Stimulated activated naive CD4-positive, alpha-beta T cell treated with Interleukin-2 at 50 U/mL for 16 hours (primary cell): ENCODE measurements around the gene KIRREL3.

Experiments used
- DNase-seq: peaks from one replicate; lab custom pipeline; 2025; lab: John Stamatoyannopoulos, UW

Gene KIRREL3

DNA sequence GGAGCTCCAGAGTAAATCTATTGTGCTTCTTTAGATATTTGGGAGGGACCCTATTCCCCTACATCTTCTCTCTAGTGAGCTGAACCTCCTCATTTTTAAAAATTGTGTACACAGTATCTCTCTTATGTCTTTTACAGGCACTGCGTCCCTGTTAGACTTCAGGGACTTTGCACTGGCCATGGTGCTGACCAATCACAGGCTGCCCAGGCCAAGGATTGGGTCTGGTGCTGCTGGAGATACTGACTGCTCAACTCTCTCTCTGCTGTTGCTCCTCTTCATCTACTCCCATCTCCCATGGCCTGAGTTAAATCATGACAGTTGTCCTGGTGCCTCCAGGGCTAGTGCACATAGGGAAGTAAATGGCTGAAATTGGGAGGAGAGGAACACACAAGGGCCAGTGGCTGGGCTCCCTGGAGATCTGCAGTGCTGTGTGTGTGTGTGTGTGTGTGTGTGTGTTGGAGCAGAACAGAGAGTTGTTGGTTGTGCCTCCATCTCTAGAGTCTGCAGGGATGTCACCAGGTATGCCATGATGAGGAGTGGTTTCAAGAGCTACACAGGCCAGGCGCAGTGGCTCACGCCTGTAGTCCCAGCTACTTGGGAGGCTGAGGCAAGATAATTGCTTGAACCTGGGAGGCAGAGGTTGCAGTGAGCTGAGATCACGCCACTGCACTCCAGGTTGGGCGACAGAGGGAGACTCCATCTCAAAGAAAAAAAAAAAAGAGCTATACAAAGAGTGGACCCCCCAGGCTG lies 489.8 kb downstream of the KIRREL3 start:
- no peak for DNase-seq

DNA sequence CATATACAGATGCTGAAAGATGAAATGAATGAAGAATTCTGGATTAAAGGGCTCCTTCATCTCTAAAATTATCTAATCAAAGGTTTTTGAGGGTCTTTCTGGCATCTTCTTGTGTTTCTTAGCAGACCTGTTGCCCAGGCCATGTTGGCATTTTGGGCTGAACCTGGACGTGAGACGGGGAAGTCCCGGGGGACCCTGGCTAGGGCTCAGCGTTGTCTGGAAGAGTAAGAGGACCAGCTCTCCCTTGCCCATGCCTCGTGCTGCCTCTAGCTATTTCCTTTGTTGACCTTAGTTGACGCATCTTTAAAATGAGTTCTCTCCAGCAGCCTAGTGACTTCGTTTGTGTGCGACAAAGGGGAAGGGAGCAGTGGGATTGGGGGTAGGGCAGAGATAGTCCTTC lies 492.9 kb downstream of the KIRREL3 start:
- no peak for DNase-seq

DNA sequence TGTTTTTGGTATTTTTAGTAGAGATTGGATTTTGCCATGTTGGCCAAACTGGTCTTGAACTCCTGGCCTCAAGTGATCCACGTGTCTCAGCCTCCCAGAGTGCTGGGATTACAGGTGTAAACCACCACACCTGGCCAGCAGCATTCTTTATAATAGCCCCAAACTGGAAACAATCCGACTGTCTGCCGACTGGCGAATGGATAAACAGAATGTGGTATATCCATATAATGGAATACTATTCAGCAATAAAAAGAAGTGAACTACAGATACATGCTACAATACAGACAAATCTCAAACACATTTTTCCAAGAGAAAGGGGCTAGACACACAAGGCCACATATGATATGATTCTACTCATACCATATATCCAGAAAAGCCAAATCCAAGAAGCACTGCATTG lies 493.8 kb downstream of the KIRREL3 start:
- DNase-seq: no peak

DNA sequence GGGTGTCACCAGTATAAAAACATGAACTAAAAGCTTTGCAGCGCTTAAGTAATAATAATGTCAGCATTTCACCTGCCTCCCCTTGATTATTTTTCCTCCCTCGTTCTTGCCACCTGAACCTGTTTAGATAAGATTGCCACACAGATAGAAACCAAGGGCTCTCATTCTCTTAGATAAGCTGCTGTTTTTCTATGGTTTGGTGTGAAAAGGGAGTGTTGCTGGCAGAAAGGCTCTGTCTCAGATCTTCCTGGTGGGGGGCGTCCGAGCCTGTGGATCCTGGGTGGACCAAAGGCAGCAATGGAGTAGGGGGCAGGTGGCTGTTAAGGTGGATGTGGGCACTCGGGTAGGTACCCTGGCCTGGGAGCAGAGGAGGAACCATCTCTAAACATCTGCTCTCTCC lies 497.6 kb downstream of the KIRREL3 start:
- no peak for DNase-seq

DNA sequence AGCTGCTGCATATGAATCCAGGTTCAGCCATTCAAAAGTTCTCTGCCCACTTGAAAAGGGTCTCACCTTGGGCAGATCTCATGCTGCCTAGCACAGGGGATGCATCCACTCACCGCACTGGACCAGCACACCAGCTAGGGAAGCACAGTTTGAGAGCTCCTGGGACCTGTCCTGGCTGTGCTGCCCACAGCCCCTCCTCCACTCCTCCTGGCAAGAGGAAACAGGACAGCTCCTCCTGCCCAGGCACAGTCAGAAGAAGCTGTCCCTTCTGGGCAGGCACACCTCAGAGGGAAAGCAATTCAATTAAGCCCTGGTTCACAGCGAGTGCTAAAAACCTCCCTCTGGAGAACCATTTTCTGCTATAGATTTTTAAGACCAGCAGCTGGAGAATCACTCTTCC lies 498.4 kb downstream of the KIRREL3 start:
- DNase-seq: no peak

DNA sequence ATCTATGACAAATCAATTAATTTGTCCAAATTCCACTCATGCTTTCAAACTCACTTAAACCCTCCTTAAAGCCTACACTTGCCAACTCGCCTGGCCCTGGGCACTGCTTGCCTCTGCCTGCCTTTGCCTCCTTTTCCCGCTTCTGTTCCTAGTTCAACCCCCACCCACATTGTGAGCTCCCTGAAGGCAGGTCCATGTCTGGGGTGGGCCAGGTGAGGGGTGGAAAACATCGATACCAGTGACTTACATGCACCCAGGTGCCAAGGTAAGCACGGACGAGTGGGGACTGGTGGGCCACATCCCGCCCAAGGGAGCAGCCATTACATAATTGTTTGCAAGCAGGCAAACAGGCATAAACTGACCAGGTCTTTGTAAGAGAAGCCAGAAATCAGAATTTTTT lies 498.9 kb downstream of the KIRREL3 start:
- DNase-seq: no peak

DNA sequence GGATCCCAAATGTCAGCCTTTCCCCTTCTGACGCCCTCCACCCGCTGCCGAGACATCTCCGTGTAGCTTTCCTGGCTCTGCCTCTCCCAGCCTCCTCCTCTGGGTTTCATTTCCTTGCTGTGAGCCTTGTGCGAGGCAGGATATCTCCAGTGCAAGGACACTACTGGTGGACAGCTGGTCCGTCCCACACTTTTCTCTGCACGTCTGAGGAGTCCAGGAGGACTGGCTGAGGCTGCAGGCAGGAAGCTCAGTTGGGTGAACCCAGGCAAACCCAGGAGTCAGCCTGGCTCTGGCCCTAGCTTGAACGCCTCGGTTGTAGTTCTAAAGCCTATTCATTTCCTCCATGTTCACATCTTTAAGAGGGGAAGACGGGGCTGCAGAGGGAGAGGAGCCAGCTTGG lies 499.6 kb downstream of the KIRREL3 start:
- DNase-seq: no peak

DNA sequence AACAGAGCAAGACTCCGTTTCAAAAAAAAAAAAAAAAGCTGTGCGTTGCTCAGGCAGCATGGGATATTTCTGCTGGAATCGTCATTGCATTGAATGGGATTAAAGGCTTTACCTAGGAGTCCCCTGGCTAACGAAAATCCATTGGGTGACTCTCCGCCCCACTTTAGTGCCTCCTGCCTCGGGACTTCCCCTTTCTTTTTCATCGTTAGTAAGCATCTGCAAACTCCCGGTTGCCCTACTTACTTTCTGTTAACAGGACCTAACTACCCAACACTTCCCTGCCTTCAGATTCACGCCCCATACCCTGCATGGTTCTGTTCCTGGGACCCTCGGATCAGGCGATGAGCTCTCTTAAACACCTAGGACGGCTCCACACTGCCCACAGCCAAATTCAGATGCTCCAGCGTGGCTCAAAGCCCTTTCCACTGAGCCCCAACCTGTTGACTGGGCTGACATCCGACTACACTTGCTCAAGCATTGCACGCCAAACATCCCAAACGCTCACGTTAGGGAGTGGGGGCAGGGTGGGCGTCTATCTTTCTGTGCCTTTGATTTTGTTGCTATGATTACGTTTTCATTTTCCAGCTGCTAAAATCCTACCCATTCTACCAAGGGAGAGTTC lies 501.3 kb downstream of the KIRREL3 start:
- no peak for DNase-seq

DNA sequence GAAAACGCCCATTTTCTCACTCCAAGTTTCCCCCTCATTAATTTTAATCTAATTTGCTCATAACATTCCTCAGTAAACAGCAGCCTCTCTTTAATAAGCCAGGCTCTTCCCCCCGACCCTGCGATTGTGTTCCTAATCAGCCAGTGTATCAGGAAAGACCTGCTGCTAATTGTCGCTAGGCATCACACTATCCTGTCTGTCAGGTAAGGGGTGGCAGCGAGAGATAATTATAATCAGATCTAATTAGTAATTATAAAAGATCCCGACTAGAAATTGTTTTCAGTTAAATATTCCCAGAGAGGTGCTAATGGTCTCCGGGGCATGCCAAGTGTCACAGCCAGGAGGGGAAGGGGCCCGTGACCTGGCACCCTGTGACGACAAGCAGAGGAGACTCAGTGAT lies 502.3 kb downstream of the KIRREL3 start:
- no peak for DNase-seq

DNA sequence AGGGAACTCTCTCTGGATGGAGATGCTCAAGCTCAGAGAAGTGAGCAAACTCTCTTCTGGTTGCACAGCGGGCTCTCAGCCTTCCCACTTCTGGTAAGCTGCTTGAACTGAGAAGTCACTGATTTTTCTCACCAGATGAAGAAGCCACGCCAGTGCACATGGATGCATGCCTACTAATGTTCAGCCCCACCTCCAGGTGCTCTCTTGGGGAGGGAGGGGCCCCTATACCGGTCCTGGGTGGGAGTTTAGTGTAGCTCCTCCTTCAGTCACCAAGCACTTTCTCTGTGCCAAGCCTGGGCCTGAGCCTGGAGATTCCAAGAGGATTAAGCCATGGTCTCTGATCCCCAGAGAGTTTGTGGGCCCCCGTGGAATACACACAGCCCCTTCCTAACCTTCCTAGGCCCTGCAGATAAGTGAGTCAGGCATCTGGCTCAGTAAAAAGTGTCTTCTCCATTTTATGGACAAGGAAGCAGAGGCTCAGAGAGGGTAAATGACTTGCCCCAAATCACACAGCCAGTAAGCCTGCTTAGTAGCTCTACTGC lies 502.9 kb downstream of the KIRREL3 start:
- DNase-seq: no peak

DNA sequence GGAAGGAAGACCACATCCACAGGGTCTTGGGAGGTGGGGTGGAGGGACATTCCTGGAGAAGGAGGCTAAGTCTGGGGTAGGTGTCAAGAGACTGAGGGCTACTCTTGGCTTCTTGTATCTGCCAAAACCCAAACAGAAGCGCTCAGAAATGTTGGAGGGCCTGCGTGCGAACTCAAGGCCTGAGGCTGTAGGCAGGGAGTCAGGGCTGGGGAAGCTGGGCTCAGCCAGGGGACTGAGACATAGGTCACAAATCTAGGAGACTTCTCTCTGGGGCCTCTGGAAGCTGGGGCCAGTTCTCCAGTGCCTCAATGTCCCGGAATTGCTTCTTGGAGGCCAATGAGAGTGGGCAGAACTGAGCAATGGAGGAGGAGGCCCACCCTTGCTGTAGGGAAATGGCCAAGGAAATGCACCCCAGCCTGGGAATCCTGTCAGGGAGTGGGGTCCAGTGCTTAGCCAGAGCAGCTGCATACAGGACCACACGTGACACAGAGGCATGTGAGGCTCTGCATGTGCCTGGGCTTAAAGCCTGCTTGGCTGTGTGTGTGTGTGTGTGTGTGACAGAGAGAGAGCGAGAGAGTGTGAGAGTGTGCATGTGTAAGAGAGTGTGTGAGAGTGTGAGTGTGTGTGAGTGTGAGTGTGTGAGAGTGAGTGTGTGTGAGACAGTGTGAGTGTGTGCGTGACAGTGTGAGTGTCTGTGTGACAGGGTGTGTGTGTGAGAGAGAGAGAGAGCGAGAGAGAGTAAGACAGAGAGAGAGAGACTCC lies 503.8 kb downstream of the KIRREL3 start:
- no peak for DNase-seq

DNA sequence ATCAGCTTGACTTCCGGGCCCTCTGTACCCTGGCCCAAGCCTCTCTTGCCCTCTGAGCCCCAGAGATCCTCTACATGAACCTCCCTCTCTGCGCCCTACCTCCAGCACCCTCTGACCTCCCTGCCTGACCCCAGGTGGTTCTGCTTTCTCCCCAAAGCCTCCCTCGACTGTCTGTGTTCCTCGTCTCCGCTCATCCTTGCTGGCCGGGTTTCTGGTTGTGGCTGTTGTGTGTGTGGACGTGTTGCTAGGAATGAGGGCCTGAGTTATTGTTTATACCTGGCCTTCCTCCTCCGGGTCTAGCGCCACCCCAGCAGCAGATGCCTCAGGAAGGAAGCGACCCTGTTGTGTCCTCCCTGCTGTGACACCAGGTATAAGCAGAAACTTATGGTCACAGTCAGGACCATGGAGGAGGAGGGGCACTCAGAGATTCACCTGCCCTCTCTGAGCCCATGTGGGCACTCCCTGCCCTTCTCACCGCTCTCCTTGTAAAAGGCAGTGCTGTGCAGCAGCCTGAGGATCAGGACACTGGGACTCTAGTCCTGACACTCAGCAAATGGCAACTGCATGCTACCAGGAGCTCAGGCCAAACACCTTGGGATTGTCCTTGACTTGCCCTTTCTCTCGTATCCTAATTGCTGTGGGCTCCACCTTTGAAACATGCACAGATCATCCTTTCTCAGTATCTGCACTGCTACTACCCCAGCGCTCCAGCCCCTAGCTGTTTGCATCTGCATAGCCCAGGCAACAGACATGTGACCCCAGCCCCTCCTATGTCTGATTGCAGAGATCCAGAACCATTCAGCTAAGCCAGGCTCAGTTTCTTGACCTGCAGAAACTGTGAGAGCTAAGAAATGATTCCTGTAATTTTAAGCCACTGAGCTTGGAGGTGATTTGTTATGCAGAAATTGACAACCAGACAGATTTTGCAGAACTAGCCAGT lies 505.0 kb downstream of the KIRREL3 start:
- DNase-seq: no peak

DNA sequence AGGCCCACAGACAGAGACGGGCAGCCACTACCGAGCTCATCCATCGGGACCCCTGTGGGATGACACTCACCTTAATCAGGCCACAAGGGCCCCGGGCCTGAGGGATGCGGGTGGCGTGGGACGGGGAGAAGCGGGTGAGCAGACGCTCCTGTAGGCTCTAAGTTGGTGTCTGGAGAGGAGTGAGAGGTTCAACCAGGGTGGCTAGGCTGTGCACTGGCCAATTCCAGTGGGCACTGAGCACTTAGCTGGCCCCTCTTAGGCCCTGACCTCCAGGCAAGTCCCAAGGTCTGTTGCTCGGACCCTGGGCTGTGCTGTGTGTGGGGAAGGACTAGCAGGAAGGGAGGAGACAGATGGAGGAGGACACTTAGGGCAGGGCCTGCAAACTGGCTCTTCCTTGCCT lies 505.7 kb downstream of the KIRREL3 start:
- DNase-seq: no peak

DNA sequence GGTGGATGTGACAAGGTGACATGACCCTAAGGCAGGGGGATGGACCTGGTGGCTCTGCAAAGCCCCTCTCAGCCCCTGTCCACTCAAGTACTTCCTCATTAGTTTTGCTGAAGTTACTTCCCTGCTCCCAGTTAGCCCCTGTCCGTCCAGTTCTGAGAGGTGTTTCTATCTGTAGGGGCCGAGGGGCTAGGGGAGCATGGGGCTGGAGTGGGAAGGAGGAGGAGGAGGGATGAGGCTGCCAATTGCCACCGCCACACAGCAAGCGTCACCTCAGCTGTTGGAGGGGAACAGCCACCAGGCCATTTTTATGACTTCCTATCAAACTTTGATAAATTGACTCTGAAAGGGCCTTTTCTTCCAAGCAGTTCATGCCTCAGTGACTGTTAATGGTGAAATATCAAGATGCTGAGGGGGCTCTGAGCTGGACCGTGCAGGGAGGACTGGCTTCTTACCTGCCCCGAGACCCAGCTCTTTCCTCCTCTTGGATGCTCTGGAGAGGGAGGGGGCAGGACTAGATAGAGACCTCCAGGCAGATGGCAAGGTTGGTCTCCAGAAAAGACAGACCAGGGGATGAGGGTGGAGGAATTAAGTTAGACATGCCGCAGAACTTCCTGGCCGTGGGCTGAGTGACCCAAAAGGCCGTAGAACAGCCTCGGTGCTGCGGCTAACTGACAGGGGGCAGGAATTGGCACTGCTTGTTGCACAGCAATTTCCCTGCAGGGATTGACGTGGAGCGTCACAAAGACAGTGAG lies 508.1 kb downstream of the KIRREL3 start:
- DNase-seq: no peak

DNA sequence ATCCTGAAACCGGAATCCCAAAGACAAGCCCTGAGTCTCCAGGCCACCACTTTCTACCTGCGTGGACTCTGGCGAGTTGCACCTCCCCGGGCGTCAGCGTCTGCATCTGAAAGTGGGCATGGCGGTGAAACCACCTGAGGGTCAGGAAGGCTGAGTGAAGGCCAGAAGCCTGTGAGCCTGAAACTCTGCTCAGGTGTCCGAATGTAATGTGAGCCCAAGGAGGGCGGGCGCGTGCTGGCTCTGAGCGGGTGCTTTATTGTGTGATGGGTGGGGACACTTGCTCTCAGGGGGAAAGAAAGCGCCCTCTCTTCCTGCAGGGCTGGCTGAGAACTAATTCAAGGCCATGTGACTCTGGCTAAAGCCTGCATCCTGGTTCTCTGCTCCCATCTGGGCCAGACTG lies 509.5 kb downstream of the KIRREL3 start:
- DNase-seq: no peak

DNA sequence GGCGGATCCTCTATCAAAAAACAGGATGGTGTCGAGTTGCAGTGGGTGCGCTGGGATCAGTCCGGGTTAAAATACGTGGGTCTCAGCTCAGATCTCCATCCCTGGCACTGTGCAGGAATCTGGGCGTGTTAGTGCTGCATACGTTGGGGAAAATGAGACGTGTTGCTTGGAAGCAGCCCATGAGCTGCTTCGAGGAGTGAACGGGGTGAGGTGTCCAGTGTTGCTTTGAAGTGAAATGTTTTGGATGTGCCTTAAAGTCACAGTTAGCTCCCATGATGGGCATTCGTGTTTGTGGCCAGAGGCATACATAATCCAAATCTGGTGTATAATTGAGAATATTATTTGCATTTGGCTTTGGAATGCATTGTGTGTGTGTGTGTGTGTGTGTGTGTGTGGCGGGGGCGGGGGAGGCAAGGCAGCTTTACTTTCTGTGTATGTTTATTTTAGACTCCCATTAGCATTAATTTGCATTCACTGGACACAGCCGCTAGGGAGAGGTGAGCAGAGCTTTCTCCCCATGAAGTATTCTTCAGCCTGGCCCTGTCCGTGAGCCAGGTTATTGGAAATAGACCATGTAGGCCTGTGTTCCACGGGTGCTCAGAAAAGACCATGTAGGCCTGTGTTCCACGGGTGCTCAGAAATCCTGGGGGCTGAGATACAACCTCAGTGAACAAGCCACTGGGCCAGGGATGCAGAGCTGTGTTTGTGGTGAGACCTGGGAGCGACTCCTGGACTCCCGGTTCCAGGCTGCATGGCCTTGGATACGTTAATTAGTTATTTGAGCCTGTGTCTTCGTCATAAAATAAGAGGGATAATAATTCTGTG lies 510.5 kb downstream of the KIRREL3 start:
- no peak for DNase-seq

DNA sequence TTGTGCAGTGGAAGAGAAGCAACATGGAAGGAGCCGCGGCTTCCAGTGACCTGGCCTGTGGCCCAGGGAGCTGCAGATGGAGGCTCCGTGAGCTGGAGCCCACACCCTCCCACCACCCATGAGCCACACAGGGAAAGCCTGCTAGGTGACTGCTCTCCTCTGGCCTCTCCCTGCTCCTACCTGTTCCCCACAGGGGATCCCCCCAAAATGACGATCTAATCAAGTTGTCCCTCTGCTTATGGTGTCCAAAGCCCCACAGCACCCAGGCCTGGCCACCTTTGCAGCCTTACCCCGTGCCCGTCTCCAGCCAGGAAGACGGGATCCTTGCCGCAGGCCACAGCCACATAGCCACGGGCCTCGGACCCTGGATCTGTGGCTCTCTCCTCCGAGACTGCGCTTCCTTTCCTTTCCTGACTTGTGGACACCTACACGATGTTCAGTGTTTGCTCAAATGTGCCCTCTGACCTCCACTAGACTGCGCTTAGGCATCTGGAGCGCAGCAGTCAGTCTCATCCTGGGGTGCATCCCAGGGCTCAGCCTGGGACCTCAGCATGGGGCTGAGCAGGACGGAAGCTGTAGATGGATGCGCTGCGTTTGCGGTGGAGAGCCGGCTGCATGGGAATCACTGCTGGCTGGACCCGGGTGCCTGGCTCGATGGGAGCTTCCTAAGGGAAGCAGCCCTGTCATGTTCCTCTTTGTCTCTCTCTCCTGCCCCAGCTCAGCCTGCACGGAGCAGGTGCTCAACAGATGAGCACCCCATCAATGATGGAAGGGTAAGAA lies 511.8 kb downstream of the KIRREL3 start:
- DNase-seq: no peak

DNA sequence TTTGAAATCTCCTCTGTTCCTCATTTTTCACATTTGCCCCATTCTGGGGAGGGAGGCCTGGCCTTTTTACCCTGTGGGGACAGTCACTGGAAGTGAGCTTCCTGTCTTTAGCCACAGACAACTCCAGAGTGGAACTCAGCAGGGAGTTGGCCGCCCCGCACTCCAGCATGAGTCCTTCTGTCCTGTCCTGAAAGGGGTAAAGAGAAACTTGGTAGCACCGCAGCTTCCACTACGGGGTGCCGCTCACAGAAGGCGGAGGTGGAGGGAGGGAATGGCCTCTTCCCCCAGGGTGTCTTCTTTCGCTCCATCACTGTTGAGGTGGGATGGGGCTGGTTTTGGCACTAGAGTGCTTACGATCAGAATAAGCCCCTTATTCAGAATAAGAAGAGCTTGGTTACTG lies 512.9 kb downstream of the KIRREL3 start:
- DNase-seq: no peak

DNA sequence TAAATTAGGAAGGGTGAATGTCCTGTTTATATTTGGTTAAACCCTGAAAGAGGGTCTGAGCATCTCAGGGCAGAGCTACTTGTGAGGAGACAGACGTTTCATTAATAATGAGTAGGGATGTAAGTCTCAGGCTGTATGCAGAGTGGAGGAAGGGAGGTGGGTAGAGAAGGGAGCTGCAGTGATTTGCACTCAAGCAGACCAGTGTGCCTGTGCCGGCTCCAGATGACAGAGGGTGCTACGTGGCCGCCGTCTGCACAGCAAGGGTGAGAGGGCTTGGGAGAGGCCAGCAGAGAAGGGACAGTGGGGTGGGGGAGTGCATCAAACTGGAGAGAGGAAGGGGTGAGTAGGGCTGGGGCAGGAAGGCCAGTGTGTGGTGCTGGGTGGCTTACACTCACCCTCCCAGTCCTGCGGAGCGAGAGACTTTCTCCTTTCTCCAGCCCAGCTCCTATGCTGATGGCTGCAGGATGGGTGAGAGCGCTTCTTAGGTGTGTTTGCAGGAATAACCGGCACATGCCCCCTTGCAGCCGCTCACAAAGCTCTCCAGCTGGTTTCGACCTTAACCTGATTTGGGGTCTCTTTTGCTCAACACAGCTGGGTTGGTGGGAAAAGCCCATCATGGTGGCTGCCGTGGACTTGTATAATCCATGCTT lies 514.5 kb downstream of the KIRREL3 start:
- no peak for DNase-seq
